ENCODE measurements around the gene CSAG1.
"Not testable (repeated sequence)": the region's sequence is repeated elsewhere in the genome, so short reads cannot be mapped to it uniquely, and the experiment has no call there.

GRCh38 chrX:152681012-152681411 lies 52.5 kb downstream of the CSAG1 start:
- TF ChIP-seq, protein P1, sequence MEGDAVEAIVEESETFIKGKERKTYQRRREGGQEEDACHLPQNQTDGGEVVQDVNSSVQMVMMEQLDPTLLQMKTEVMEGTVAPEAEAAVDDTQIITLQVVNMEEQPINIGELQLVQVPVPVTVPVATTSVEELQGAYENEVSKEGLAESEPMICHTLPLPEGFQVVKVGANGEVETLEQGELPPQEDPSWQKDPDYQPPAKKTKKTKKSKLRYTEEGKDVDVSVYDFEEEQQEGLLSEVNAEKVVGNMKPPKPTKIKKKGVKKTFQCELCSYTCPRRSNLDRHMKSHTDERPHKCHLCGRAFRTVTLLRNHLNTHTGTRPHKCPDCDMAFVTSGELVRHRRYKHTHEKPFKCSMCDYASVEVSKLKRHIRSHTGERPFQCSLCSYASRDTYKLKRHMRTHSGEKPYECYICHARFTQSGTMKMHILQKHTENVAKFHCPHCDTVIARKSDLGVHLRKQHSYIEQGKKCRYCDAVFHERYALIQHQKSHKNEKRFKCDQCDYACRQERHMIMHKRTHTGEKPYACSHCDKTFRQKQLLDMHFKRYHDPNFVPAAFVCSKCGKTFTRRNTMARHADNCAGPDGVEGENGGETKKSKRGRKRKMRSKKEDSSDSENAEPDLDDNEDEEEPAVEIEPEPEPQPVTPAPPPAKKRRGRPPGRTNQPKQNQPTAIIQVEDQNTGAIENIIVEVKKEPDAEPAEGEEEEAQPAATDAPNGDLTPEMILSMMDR (IDR thresholded peaks at IDR 0.05) = not testable (repeated sequence)
- not testable (repeated sequence) for TF ChIP-seq POLR2A (IDR thresholded peaks at IDR 0.05)

All from Peyer's patch (tissue), 4 donors.